Esophagus muscularis mucosa (tissue), 4 donors: ENCODE data around the gene ZNF394. TPM values are rescaled to one million over a fixed set of nuclear protein-coding genes. Genes with fewer than 3 reads are reported as not detected.
"Not testable (repeated sequence)": the region's sequence is repeated elsewhere in the genome, so short reads cannot be mapped to it uniquely, and the experiment has no call there.

Experiments
- DNase-seq: peaks from one replicate; pipeline ENCODE4 v3.0.0-alpha.2; 2017; ENCODE audit errors: extremely low spot score
- H3K27ac ChIP-seq, 4 donors: fragments of 200-600 bp; sonication (generic); replicated peaks in 1 of 4; 1 replicate in 3 of 4; 2 replicates in 1 of 4; pipeline ENCODE4 v1.5.1; 2016 to 2019; ENCODE audit warnings: mild to moderate bottlenecking in 1 of 4
- H3K27me3 ChIP-seq, 4 donors: fragments of 200-600 bp; sonication (generic); one replicate each; pipeline versions ENCODE4 v1.5.1 to v1.6.0; 2016 to 2019
- H3K36me3 ChIP-seq, 4 donors: fragments of 200-600 bp; sonication (generic); one replicate each; pipeline ENCODE4 v1.5.1; 2016 to 2019
- H3K4me1 ChIP-seq, 4 donors: fragments of 200-600 bp; sonication (generic); one replicate each; pipeline ENCODE4 v1.5.1; 2016 to 2019
- H3K4me3 ChIP-seq, 4 donors: fragments of 200-600 bp; sonication (generic); 1 replicate in 2 of 4; 2 replicates in 2 of 4; pipeline ENCODE4 v1.5.1; 2016 to 2019; ENCODE audit warnings: mild to moderate bottlenecking in 4 of 4, moderate library complexity in 1 of 4
- H3K9me3 ChIP-seq, 4 donors: fragments of 200-600 bp; sonication (generic); 1 replicate in 3 of 4; 2 replicates in 1 of 4; pipeline ENCODE4 v1.5.1; 2016 to 2019
- EP300 ChIP-seq: sonication (generic); formaldehyde crosslinking; IDR thresholded peaks from one replicate; pipeline ENCODE4 v1.6.1; 2017; ENCODE audit warnings: antibody characterized with exemption
- POLR2A ChIP-seq: fragments of 450-650 bp; IDR thresholded peaks from one replicate; pipeline ENCODE4 v1.6.1; 2017; ENCODE audit warnings: antibody characterized with exemption, moderate library complexity, mild to moderate bottlenecking, low read depth
- POLR2AphosphoS5 ChIP-seq, 2 donors: sonication (generic); formaldehyde crosslinking; IDR thresholded peaks; one replicate each; pipeline ENCODE4 v1.6.1; 2017; ENCODE audit warnings: antibody characterized with exemption in 2 of 2
- WGBS: methylation state at CpG from one replicate; pipeline ENCODE4 v1.1.5; 2018; 5-methylcytosine and 5-hydroxymethylcytosine counted together
- intact Hi-C: fragments of 100-400 bp; cut with DNase I; formaldehyde crosslinking; loops from one replicate; pipeline ENCODE4 v1.15.1; 2023
- total RNA-seq, 4 donors: library from RNA; depleted of rRNA; stranded (reverse); fragments of >200 nt; gene quantifications; one replicate each; pipeline versions ENCODE4 v1.1.0 to v1.2.1, GENCODE V29; 2016
- TF ChIP-seq, protein P1 (sequence below), 3 experiments: fragments of 200-600 bp in 2 of 3; fragments of 450-650 bp in 1 of 3; sonication (generic) in 2 of 3; IDR thresholded peaks; one replicate each; pipeline ENCODE4 v1.5.1; 2017 to 2019; ENCODE audit warnings: antibody characterized with exemption in 3 of 3, mild to moderate bottlenecking in 2 of 3, moderate library complexity in 1 of 3

ZNF394 gene
- total RNA-seq: 10 to 100 TPM; 26.6 to 37.9 (median 32.7) TPM

DNA sequence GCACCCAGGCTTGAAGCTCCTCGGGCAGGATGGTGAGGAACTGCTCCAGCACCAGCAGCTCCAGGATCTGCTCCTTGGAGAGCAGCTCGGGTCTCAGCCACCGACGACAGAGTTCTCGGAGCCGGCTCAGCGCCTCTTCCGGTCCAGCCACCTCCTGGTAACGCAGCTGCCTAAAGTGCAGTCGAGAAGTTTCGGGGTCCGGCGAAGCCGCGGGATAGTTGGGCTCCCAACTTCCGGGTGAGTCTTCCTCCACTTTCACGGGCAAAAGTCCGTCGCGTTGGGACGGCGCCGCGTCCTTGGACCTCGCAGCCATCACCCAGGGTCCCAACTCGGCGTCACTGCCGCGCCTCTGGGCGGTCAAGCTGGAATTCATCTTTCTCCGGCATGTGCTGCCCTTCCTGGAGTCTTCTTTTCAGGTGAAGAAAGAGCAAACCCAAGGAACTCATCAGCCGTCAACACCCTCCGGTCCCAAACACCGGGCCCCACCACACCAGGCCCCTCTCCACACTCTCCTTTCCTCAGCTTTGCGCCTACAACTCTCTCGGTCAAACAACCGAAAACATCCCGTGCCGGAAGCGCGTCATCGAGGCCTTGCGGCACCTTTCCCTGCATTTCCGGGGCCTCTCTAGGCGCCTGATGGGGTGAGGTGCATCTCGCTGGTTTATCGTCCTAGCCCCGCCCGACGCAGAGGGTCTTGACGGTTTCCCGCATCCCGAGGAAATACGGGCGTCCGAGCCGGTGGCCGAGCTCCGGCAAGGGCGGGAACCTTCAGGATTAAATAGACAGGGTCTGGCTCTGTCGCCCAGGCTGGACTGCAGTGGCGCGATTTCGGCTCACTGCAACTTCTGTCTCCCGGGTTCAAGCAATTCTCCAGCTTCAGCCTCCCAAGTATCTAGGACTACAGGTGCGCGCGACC, at the start of gene ZNF394:
ZNF394 (minus strand) TSS at position 561 of the 916 bp plus-strand sequence; CDS start at position 373, 188 bp downstream.
- H3K27ac ChIP-seq: peak within 1 kb of the TSS; percentile 91 to 96 (median 94)
- peaks cover 14 to 35% (median 31%) of the 10 kb centered on the region in 4 donors for H3K36me3 ChIP-seq
- H3K27me3 ChIP-seq: no peaks in the 10 kb centered on the region
- intact Hi-C loops: loop anchor here (2.0 to 5.0 kb wide), 2 partner anchors 27 to 52 kb away; partner anchors contain the start of genes FAM200A and ZNF789
- no peak for TF ChIP-seq EP300
- peak; percentile 28 for TF ChIP-seq POLR2A
- TF ChIP-seq, protein P1, sequence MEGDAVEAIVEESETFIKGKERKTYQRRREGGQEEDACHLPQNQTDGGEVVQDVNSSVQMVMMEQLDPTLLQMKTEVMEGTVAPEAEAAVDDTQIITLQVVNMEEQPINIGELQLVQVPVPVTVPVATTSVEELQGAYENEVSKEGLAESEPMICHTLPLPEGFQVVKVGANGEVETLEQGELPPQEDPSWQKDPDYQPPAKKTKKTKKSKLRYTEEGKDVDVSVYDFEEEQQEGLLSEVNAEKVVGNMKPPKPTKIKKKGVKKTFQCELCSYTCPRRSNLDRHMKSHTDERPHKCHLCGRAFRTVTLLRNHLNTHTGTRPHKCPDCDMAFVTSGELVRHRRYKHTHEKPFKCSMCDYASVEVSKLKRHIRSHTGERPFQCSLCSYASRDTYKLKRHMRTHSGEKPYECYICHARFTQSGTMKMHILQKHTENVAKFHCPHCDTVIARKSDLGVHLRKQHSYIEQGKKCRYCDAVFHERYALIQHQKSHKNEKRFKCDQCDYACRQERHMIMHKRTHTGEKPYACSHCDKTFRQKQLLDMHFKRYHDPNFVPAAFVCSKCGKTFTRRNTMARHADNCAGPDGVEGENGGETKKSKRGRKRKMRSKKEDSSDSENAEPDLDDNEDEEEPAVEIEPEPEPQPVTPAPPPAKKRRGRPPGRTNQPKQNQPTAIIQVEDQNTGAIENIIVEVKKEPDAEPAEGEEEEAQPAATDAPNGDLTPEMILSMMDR (IDR thresholded peaks at IDR 0.05): no peak
- peak; percentile 95 to 98 for TF ChIP-seq POLR2AphosphoS5 (IDR thresholded peaks at IDR 0.05)
- H3K4me3 ChIP-seq: peak within 1 kb of the TSS; percentile 68 to 95 (median 80)
- WGBS: 1% methylated on average over 53 of the region's 68 CpGs
- DNase-seq: peak; percentile 97
- H3K4me1 ChIP-seq: peaks cover 30 to 52% (median 39%) of the 10 kb centered on the region in 4 donors
- peaks cover 0 to 5% (median under 1%) of the 10 kb centered on the region in 4 donors for H3K9me3 ChIP-seq

DNA sequence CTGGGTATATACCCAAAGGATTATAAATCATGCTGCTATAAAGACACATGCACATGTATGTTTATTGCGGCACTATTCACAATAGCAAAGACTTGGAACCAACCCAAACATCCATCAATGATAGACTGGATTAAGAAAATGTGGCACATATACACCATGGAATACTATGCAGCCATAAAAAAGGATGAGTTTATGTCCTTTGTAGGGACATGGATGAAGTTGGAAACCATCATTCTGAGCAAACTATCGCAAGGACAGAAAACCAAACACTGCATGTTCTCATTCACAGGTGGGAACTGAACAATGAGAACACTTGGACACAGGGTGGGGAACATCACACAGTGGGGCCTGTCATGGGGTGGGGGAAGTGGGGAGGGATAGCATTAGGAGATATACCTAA, 49.5 kb upstream of the ZNF394 start:
- H3K27ac ChIP-seq, H3K27me3 ChIP-seq, H3K9me3 ChIP-seq, intact Hi-C loops, H3K4me3 ChIP-seq, DNase-seq: not testable (repeated sequence)
- WGBS: 100% methylated on average over 1 of the region's 2 CpGs
- H3K36me3 ChIP-seq: peaks cover 12 to 38% (median 15%) of the 10 kb centered on the region in 4 donors
- peaks cover 14 to 25% (median 19%) of the 10 kb centered on the region in 4 donors for H3K4me1 ChIP-seq

DNA sequence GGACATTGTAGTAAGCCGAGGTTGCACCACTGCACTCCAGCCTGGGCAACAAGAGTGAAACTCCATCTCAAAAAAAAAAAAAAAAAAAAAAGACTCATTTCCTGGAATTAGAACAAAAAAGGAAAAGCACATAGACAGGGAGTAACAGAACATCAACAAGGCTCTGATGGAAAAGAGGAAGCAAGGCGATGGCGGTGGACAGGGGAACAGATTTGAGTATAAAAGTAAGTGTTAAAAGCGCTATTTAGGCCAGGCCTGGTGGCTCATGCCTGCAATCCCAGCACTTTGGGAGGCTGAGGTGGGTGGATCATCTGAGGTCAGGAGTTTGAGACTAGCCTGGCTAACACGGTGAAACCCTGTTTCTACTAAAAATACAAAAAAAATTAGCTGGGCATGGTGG, 45.2 kb upstream of the ZNF394 start:
- intact Hi-C loops: not testable (repeated sequence)
- peaks cover 12 to 31% (median 20%) of the 10 kb centered on the region in 4 donors for H3K36me3 ChIP-seq
- 95% methylated on average over 5 of the region's 5 CpGs for WGBS

DNA sequence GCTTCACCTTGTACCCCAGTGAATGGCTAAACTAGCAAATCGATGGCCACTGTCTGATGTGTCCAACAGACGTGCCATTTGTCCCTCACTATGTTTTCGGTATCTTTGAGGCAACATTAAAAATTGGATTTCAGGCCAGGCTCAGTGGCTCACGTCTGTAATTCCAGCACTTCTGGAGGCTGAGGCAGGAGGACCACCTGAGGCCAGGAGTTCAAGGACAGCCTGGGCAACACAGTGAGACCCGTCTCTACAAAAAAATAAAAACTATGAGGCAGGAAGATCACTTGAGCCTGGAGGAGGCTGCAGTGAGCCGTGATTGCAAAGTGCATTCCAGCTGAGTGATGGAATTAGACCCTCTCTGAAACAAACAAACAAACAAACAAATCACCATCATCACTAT, 43.8 kb upstream of the ZNF394 start:
- no peak for DNase-seq
- whole genome bisulfite sequencing: 90% methylated on average over 6 of the region's 6 CpGs

More for the DNA sequence above, 45.2 kb upstream of the ZNF394 start:
- not testable (repeated sequence) for H3K4me1 ChIP-seq, H3K27me3 ChIP-seq, DNase-seq, H3K27ac ChIP-seq, H3K4me3 ChIP-seq
- peaks cover 0 to 27% (median 17%) of the 10 kb centered on the region in 4 donors for H3K9me3 ChIP-seq

DNA sequence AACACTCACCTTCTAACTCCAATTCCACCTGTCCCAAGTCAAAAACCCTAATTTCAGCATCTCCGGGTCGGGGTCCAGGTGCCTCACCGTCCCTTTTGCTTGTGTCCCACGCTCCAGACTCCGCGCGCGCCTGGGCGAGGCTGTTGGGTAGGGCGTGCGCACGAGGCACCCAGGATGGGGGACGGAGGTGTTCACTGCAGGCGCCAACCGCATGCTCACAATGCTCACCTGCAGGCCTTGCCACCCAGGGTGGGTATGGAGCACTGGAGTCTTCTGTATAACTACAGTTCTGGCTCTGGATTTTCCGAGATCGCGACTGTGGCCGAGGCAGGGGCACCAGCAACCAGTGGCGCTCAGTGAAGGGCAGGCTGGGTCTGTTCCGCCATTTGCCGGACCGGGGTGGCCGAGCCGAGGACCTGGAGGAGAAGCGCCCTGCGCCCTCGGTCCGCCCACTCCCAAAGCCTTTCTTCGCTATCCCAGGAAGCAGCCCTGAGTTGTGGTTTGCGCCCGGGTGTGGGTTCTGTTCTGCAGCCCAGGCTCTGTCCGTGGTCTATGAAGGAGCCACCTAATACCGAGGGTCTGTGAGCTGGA, 43.1 kb upstream of the ZNF394 start:
- Histone ChIP-seq H3K36me3 (peaks cover 10 to 22% (median 17%) of the 10 kb centered on the region in 4 donors), H3K9me3 (peaks cover 0 to 41% (median 24%) of the 10 kb centered on the region in 4 donors), H3K4me1 (no peaks in the 10 kb centered on the region), H3K27me3 (no peaks in the 10 kb centered on the region), H3K27ac (no peak overlapping the region), H3K4me3 (no peak overlapping the region)
- intact Hi-C loops: no loop called here
- TF ChIP-seq EP300 (no peak), POLR2AphosphoS5 (IDR thresholded peaks at IDR 0.05) (no peak), POLR2A (no peak)
- TF ChIP-seq, protein P1 (IDR thresholded peaks at IDR 0.05): no peak
- no peak for DNase-seq
- 91% methylated on average over 28 of the region's 34 CpGs for WGBS

More for the DNA sequence above, 43.8 kb upstream of the ZNF394 start:
- no peaks in the 10 kb centered on the region for H3K27me3 ChIP-seq
- H3K4me1 ChIP-seq: no peaks in the 10 kb centered on the region
- no peak overlapping the region for H3K4me3 ChIP-seq
- peaks cover 0 to 39% (median 24%) of the 10 kb centered on the region in 4 donors for H3K9me3 ChIP-seq
- TF ChIP-seq POLR2AphosphoS5 (IDR thresholded peaks at IDR 0.05) (no peak), POLR2A (no peak), EP300 (no peak)
- TF ChIP-seq, protein P1 (IDR thresholded peaks at IDR 0.05): no peak
- intact Hi-C loops: no loop called here
- H3K36me3 ChIP-seq: peaks cover 12 to 27% (median 20%) of the 10 kb centered on the region in 4 donors
- no peak overlapping the region for H3K27ac ChIP-seq
